T-helper 2 cell (primary cell): ENCODE measurements around the gene FAM72B.
"Not testable (repeated sequence)": the region's sequence is repeated elsewhere in the genome, so short reads cannot be mapped to it uniquely, and the experiment has no call there.

Experiments
- DNase-seq, 5 experiments: peaks; one replicate each; pipeline versions ENCODE4 v3.0.0 to v3.0.0-alpha.2; 2012 to 2022
- total RNA-seq, 2 donors: gene quantifications; one replicate each; lab custom pipeline; 2026; lab: John Stamatoyannopoulos, UW

Gene FAM72B
- total RNA-seq, result 0 to 0.54 reads per million in 2 donors

DNA sequence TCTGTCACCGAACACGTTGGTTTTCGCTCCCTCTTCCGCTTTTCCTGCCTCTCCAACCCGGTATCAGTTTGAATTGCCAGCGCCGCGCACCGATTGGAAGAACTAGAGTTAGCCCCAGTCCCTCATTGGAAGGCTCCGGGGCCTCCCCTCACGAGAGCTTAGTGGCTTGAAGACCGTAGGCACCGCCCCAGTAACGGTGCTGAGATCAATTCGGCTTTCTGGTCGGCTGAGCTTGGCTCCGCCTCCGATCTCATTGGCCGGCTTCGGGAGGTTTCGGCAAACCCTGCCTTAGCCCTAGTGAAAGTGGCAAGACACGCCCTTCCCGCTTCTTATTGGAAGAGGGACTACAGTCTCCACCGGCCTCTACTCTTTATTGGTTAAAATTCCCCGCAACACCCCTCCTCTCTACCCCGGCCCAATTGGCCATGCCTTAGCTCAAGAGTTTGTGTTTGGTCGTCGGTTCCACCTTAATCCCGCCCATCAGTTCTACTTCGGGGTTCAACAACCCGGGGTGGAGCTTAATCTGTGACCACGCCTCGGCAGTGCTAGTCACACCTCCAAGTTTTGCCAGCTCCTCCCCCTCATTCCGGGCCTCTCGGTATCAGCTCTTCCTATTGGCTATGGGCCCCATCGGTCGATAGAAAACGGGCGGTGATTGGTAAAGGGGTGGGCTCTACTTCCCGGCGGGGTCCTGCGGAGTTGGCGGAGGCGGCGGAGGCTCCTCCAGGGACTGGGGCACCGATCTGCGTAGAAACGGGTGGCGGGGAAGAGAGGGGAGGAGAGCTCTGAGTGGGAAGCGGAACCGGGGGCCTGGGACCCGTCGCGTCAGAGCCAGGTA lies at the start of gene FAM72B, which contains the start of gene SRGAP2C:
FAM72B (minus strand) TSS at position 51 of the 838 bp plus-strand sequence. CDS start 851 bp downstream, outside the sequence.
SRGAP2C (plus strand) TSS at position 686 of the 838 bp plus-strand sequence. CDS start 2,472 bp downstream, outside the sequence.
- DNase-seq, result peak; percentile 64 to 99 (median 88)

DNA sequence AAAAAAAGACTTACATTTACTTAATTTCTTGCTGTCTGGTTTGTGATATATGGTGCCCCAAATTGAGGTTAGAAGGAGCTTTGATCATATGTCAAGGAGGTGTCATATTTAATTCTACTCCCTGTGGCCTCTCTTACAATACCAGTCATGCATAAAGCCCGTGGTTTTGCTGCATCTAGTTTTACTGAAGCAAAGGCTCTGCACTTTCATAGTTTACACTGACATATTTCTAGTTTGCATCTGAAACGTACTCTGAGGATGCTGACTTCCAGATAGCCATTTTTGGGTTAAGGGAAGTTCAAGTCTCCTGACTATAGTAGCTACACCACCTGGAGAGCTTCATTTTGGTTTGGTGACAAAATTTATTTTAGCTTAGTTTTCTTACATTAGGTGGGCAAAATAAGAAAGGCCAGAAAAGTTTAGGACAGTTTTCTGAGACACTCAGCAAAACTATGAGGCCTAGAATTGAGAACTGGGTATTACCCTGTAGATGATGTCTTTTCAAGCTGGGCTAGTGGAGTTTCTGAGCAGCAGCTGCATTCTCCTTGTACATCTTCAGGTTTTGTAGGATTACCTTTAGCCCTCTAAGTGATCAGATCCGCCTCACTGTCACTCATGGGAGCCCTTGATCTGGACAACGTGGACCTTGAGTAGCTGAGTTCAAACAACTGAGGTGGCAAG lies 48.4 kb upstream of the FAM72B start:
- not testable (repeated sequence) for DNase-seq

DNA sequence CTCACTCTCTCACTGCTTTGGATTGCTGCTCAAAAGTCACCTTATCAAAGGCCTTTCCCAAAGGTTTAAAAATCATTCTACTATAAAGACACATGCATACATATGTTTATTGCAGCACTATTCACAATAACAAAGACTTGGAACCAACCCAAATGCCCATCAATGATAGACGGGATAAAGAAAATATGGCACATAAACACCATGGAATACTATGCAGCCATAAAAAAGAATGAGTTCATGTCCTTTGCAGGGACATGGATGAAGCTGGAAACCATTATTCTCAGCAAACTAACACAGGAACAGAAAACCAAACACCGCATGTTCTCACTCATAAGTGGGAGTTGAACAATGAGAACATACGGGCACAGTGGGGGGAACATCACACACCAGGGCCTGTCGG lies 46.5 kb upstream of the FAM72B start:
- not testable (repeated sequence) for DNase-seq

DNA sequence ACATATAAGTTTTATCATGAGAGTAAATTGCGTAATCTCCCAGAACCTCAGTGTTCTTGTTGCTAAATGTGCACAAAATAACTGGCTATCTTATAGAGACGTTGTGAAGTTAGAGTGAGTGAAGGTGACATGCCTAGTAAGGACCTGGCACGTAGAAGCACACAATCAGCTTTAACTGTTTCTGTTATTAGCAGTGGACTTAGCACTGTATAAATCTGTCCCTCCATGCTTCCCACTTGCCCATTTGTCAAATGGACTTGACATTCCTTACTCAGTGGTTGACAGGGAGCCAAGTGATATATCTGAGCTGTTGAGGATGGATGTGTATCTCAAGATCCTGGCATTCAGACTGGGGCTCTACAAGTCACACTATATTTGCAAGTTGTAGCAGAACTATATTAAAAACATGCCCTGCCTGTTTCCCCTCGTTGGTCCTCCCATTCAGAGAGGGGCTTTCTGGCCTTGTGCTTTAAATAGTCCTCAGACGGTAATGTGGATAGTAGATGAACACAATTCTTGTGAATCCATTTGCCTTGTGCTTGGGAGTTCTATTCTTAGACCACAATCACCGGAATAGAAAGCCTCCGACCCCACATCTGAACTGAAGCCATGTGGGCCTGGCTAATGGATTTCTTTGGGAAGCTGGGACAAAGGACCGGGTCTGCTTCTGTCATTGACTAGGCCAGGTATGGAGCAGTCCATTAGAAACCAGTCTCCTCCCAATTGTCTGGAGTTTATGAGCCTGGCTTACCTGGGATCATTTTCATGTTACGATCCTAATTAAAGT lies 43.6 kb upstream of the FAM72B start:
- DNase-seq, result not testable (repeated sequence)

DNA sequence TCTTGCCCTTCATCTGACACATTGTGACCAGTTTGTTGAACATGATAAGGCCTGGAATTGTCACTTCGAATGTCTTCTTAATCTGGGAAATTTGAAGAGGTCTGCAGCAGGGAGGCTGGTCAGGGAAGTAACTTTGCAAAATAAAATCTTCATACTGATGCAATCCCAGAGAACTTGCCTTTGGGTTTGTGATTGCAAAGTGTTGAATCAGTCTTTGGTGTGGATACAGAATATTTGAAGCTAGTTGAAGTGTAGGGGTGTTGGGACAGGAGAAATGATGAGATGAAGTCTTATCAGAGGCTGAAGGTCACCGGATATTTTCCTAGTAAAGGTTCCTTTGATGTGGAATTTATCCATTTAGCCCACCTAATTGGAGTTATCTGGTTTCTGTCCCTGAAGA lies 42.8 kb upstream of the FAM72B start:
- not testable (repeated sequence) for DNase-seq

DNA sequence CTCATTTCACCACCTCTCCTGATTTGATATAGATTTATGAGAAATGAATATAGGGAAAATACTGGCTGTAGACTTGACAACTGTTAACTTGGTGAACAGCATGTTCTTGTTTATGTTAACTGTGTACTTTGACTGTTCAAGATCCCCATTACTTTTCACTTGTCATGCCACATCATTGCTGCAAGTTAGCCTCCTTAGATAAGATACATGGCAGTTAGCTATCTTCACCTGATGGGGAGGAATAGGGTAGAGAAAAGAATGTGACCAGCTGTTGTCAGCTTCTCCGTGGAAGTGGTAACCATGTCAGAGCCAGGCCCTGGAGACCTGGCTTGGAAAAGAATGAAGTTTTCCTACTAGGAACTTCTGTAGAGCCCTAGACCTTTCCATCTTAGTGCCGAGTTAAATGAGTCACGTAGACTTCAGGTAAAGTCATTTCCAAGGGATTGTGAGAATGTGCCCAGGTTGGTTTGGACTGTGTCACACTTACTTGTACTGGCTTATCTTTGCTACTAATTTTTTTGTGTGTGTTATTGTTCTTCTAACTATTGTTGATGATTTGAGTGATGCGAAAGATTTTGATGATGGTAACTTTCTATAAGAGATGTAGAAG lies 42.3 kb upstream of the FAM72B start:
- DNase-seq, result not testable (repeated sequence)

DNA sequence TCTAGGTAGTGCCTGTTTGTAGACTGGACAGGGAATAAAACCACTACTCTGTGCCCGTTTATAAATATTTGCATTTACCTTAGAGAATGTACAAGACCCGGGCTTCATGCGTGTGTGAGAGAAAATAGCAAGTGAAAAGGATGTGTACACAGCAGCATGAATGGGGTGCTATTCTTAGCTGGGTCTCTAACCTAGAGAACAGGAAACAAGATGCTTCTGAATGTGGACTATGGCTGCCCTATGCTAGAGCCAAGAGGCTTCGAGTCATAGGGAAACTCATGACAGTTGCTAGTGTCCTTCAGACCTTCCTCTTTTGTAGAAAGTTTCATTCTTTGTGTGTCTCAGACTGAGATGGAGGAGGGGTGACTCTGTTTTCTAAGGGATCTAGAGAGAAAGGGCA lies 40.6 kb upstream of the FAM72B start:
- not testable (repeated sequence) for DNase-seq

DNA sequence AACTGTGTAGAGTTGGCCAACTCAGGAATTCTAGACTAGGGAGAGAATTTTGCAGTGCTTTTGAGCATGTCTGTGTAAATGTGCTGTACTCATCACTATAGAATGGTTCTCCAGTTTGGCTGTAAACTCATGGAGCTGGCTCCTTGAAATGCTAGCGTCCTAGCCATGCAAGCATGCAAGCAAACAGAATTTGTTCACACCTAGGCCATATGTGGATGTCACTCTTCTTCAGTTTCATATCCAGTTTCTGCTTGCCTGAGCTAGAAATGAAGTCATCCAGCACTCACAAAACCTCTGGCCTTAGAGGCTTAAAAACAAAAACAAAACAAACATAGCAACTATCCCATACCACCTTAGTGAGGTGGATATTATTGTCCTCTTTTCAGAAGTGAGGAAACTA lies 37.6 kb upstream of the FAM72B start:
- peak in 1 of 5 experiments; percentile 45 for DNase-seq

DNA sequence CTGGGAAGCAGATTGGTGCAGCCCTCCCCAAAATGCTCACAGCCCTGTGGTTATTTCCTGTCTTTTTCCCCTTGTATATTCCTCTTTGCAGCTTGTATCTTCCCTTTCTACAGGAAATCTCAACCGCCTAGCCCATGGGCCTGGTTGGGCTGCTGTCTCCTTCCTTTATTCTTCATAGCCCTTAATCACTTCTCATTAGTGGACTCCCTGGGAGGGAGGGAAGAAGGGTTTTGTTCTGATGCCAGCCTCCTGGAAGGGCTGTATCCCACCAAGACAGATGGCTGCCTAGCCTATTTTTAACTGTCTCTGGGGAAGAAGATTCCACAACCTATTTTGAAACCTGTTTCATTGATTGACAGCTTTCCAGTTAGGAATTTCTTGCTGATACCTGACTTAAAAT lies 32.5 kb upstream of the FAM72B start:
- not testable (repeated sequence) for DNase-seq

DNA sequence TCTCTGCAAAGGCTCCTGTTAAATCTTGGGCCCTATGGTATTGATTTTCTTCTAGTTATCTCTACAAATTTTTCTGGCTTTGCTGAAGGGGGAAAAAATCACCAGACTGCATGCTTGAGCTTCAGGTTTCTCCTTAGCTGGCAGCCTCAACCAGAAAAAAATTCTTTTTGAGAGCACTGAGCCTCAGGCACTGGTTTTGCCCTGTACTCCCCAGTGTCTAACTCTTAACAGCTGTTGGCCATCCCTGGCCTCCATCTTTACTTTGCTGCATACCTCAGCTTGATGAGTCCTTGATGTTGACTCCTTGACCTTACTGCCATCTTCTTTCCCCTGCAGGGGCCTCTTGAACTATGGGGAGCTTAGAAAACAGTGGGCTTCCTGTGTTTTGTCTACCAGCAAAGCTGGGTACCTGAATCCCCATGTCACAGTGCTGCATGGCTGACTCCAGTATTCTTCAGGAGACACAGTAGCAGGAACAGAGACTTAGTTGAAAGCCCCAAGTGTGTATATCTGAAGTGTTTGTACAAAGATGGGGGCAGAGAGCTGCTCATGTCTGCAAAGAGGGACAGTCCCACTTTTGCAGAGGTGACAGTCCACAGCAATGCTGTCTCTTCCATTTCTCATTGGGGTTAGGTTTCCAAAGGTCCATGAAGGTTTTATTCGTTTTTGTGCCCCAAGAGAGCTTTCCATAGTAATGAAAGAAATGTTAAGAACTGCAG lies 31.7 kb upstream of the FAM72B start:
- DNase-seq, result not testable (repeated sequence)

DNA sequence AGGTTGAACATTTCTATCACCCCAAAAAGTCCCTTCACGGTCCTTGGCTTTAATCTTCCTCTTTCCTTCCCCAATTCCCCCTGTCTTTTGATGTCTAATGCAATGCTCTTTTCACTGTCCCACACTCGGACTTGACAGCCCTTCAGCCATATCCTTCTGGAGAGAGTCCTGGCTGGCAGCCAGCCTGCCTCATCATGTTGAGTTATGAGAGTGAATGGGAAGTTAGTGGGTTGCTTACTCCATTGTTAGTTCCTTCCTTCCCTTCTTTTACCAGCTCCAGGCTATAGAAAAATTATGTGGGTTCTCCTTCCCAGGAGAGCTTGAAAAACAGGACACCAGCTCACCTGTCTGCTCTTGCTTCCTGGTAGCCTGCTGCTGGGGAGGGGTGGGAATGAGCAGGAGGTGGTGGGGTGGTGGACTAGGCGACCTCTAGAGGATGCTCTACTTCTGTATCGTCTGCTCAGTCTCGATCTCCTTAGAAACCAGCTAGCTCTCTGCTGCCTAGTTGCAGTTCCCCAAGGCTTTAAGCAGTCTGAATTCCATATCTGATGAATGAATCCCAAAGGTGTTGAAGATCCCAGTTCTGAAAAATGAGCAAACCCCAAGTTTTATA lies 30.5 kb upstream of the FAM72B start:
- not testable (repeated sequence) for DNase-seq

DNA sequence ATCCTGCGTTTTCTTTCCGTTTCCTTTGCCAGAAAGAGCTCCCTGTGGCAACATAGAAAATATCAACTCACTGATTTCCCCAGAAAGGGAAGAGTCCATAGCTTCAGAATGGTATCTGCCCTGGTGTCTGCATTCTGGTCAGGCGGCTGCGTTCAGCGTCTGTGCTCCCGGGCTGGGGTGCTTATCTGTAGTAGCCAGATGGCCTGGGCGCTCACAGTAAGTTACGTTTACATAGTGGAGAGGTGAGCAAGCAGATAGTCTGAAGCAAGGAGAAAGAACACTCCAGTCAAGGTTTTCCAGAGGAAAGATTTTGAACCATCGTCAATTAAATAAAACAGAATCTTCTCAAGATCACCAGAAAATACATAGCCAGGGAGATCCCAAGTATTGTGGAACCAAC lies 29.4 kb upstream of the FAM72B start:
- DNase-seq, result not testable (repeated sequence)

DNA sequence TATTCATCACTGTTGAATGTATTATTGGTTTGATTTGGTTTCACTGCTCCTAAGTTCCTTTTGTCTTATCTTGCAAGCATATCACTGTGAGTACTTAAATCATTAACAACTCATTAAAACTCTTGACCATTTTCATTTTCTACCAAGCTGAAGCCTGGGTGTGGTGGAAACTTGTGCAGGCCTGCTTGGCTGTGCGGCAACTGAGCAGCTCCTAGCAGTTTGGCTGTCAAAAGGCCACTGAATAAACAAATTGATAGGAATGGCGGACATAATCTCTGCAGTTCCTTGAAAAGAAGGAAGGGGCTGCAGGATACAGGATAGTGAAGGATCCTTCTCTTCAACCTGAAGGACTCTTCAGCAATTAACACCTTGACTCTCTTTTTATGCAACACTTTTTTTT lies 26.6 kb upstream of the FAM72B start:
- not testable (repeated sequence) for DNase-seq

DNA sequence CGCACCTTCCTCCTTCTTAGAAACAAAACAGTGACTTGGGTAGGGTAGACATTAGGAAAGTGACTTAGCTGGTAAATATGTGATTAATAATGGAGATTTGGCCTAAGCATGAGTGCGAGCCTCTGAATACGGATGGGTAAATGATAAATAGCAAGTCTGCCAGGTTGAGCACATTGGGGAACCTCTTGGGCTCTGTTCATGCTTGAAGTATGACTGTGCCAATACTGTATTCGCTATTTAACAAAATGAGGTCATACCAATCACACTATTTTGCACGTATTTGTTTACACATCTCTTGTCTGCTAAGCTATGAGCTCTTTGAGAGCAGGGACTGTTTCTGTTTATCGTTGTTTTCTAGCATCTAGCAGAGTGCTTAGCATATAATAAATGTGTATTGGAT lies 24.2 kb upstream of the FAM72B start:
- not testable (repeated sequence) for DNase-seq

DNA sequence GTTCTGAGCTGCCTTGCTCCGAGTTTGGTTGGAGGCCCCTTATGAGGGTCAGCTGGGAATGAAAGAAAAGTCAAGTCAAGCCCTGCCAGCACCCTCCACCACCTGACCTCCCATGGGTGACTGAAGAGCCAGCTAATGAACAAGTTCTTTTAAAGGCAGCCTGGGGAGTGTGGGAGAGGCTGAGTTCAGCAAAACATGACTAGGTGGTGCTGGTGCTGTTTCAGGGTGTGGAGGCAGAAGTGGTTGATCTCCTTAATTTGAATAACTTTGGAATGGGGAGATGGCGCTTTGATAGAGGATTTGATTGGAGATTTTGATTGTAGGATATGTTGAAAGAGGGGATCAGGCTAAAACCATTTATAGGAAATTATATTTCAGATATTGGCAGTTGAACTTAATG lies 23.2 kb upstream of the FAM72B start:
- not testable (repeated sequence) for DNase-seq

DNA sequence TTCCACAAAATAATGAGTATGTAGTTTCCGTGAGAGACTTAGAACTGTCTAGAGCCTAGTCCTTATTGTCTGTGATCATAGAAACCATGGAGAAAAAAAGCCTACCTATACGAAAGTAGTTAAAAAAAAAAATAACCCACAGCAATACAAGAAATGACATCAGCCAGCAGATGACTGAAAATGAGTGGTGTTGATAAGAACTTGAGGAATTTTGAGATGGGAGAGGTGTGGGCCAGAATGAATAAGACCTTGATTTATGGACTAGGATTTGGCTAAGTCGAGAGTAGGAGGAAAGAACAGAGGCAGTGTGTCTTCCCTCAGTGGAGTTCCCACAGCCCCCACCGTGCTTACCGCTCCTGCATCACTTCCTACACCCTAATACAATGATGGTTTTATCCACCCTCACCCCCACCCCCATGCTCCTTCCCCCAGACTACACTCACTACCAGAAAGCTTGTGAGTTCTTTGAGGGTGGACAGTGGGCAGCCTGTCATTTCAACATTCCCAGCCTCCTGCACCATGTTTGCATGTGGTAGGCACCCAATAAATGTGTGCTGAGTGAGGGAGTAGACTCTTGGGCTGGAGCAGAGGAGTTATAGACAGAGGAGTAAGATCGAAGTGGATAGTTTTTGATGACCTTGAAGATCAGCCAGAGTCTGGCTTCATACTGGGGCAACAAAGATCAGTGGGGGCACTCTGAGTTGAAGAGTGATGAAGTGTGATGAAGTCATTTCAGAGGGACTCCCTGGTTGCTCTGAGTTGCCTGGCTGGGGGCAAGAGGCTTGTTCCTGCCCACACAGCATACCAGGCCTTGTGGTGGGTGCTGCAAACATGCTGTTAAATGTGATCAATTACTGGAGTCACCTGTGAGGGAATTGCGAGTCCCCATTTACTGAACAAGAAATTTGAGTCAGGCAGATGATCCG lies 21.9 kb upstream of the FAM72B start:
- DNase-seq, result peak in 1 of 5 experiments; percentile 11

DNA sequence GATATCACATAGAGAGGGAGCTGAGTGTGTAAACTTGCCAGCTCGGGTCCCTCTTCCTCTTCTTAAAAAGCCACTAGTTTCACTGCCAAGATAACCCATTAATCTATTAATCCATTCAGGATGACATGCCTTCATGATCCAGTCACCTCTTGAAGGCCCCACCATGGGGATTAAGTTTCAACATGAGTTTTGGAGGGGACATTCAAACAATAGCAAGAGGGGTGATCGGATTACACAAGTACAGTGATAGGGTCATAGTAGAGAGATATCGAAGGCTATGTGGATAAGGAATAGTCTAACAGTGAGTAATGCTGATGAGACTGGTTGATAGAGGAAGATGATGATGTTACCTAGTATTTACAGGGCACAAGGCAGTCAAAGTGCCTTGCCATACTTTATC lies 18.8 kb upstream of the FAM72B start:
- DNase-seq, result not testable (repeated sequence)

DNA sequence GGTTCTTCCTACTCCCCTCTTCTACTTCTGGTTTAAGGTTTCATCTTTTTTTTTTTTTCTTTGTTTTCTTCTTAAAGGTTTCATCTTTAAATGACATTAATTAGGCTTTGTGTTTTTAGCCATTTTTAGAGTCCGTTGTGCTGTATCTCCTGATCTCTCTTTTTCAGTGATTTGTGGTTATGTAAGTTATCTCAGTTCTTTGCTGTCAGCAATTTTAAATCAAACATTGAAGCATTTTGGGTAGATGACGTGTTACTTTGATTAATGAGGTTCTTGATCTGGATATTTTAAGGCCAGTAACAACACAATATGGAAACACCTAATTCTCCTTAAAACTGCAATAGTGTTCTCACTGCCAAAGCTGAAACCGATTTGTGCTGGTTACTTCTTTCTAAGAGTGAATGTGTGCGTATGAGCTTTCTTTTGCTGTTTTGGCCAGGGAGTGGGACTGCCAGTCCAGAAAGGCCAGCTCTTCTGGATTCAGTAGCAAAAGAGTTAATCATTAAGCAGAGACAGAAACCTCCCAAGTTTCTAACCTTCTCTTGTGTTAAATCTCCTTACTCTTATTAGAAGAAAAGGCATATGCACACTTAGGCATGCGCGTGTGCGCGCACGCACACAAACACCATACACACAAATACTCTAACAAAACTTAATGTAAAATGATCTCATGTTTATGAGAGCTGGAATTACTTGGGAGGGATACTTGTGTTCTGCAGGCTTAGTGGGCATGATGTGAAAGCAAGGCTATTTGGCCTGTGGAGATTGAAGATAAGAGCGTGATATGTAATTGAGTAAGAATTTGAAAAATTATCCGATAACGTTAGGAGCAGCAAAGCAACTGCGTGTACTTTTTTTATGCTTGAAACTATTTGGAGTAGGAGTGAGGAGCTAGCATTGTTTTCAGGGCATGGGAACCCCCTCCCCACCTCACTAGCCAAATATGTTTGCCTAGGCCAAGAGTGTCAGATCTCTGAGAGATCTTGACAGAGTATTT lies 17.1 kb upstream of the FAM72B start:
- not testable (repeated sequence) for DNase-seq

DNA sequence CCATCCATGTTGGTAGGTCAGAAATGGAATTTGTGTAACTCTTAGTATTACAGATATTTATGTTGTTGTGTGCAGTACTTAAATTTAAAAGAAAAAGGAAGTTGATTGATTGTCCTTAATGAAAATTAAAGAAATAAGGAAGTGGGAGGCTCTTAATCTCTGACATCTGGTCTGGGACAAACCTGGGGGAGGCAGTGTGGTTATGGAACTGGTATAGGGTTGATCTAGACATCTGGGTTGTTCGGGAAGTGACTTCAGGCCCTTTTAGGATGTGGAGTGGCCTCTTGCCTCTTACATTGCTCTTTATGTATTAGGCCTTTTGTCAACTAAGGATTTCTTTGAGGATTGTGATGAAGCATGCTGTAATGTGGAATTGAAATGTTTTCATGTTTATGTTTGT lies 16.1 kb upstream of the FAM72B start:
- not testable (repeated sequence) for DNase-seq
